RWPE2 (cell line): ENCODE measurements around the gene PITPNM3.
"Not testable (repeated sequence)": the region's sequence is repeated elsewhere in the genome, so short reads cannot be mapped to it uniquely, and the experiment has no call there.

Experiments
- ATAC-seq: fragments of 200-7000 bp; cut with Tn5 transposase; 3 replicates; pipeline ENCODE4 v1.9.1; 2021; ENCODE audit warnings: low read depth
- DNase-seq: peaks from one replicate; pipeline ENCODE4 v3.0.0-alpha.2; 2020; ENCODE audit warnings: low spot score
- H3K27ac ChIP-seq: fragments of 450-650 bp; 2 replicates; pipeline ENCODE4 v1.5.1; 2017; ENCODE audit warnings: mild to moderate bottlenecking; ENCODE audit not compliant: poor library complexity, severe bottlenecking
- H3K27me3 ChIP-seq: fragments of 250-450 bp; sonication (Bioruptor Pico); 2 replicates; pipeline ENCODE4 v1.5.1; 2021; ENCODE audit warnings: mild to moderate bottlenecking, moderate library complexity; ENCODE audit not compliant: insufficient read depth, poor library complexity, severe bottlenecking
- H3K36me3 ChIP-seq: fragments of 250-450 bp; sonication (Bioruptor Pico); 2 replicates; pipeline ENCODE4 v1.5.1; 2020; ENCODE audit warnings: low read depth, mild to moderate bottlenecking, moderate library complexity
- H3K4me1 ChIP-seq: fragments of 250-450 bp; sonication (Bioruptor Pico); 2 replicates; pipeline ENCODE4 v1.5.1; 2021; ENCODE audit warnings: mild to moderate bottlenecking, moderate library complexity; ENCODE audit not compliant: insufficient read depth, poor library complexity, severe bottlenecking
- H3K4me3 ChIP-seq: fragments of 250-450 bp; sonication (Bioruptor Pico); 2 replicates; pipeline ENCODE4 v1.5.1; 2021; ENCODE audit warnings: mild to moderate bottlenecking, moderate library complexity; ENCODE audit not compliant: severe bottlenecking
- H3K9me3 ChIP-seq: fragments of 250-450 bp; sonication (Bioruptor Pico); 2 replicates; pipeline ENCODE4 v1.5.1; 2021; ENCODE audit warnings: mild to moderate bottlenecking, moderate library complexity; ENCODE audit not compliant: severe bottlenecking
- TF ChIP-seq, protein P1 (sequence below): fragments of 450-650 bp; IDR thresholded peaks from one replicate; pipeline ENCODE4 v1.5.1; 2017; ENCODE audit warnings: mild to moderate bottlenecking, moderate library complexity; ENCODE audit not compliant: poor library complexity, severe bottlenecking

PITPNM3 gene

DNA sequence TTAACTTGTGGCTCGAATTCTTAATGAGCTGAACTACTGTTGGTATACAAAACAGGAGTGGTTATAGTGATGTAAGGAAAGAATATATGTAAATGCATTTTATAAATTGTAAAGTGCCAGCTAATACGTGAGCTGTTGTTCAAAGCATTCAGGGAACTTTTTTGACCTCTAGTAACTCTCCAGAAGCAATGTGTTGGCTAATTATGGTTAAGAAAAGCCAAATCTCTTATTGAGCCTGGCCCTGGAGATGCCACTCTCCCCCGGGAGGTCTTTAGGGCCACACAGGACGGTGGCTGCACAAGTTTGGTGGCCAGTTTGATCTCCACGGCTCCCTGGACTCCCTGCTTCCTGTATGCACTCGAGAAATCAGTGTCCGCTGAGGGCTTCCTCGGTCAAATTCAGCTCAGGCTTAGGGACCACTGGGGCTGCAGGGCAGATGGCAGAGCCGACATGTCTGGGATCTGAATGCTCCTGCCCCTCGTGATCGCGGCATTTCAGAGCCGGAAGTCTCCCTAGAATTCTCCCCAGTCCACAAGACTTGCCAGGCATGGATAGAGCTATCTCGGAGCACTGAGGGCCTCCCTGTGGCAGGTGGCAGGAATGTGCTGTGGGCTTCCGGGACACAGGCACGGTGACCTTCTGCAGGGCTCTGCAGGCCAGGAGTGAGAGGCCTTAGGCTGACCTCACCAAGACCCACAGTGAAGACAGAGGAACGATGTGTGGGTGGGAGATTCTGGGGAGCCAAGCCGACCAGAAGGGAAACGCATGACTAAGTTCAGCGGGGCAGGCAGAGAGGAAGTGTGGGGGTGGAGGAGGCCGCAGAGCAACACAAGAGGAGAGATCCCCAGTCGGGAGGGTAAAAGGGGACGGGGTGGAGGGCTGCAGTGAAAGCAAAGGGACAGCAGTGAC lies 18.6 kb upstream of the PITPNM3 start:
- DNase-seq: no peak
- peaks cover 21% of the 10 kb centered on the region for H3K36me3 ChIP-seq
- peak overlapping the region; percentile 1 for H3K27ac ChIP-seq
- ATAC-seq: peak; percentile 37; the same call in 2 of the 3 replicates
- H3K4me3 ChIP-seq: no peak overlapping the region
- TF ChIP-seq, protein P1, sequence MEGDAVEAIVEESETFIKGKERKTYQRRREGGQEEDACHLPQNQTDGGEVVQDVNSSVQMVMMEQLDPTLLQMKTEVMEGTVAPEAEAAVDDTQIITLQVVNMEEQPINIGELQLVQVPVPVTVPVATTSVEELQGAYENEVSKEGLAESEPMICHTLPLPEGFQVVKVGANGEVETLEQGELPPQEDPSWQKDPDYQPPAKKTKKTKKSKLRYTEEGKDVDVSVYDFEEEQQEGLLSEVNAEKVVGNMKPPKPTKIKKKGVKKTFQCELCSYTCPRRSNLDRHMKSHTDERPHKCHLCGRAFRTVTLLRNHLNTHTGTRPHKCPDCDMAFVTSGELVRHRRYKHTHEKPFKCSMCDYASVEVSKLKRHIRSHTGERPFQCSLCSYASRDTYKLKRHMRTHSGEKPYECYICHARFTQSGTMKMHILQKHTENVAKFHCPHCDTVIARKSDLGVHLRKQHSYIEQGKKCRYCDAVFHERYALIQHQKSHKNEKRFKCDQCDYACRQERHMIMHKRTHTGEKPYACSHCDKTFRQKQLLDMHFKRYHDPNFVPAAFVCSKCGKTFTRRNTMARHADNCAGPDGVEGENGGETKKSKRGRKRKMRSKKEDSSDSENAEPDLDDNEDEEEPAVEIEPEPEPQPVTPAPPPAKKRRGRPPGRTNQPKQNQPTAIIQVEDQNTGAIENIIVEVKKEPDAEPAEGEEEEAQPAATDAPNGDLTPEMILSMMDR: no peak
- no peaks in the 10 kb centered on the region for H3K27me3 ChIP-seq
- H3K4me1 ChIP-seq: peaks cover 24% of the 10 kb centered on the region
- no peaks in the 10 kb centered on the region for H3K9me3 ChIP-seq

- Histone ChIP-seq H3K4me3 (no peak overlapping the region), H3K27me3 (no peaks in the 10 kb centered on the region), H3K36me3 (peaks cover 21% of the 10 kb centered on the region), H3K4me1 (peaks cover 24% of the 10 kb centered on the region), H3K27ac (no peak overlapping the region), H3K9me3 (no peaks in the 10 kb centered on the region)
- TF ChIP-seq, protein P1: no peak
- no peak for ATAC-seq
- no peak for DNase-seq
Observed at GRCh38 chr17:6573982-6574686, 17.8 kb upstream of the PITPNM3 start.

- not testable (repeated sequence) for ATAC-seq, H3K27ac ChIP-seq, H3K27me3 ChIP-seq, H3K4me3 ChIP-seq, DNase-seq, H3K9me3 ChIP-seq
- H3K4me1 ChIP-seq: peaks cover 22% of the 10 kb centered on the region
- peaks cover 14% of the 10 kb centered on the region for H3K36me3 ChIP-seq
Observed at GRCh38 chr17:6573495-6573894, 17.1 kb upstream of the PITPNM3 start.

DNA sequence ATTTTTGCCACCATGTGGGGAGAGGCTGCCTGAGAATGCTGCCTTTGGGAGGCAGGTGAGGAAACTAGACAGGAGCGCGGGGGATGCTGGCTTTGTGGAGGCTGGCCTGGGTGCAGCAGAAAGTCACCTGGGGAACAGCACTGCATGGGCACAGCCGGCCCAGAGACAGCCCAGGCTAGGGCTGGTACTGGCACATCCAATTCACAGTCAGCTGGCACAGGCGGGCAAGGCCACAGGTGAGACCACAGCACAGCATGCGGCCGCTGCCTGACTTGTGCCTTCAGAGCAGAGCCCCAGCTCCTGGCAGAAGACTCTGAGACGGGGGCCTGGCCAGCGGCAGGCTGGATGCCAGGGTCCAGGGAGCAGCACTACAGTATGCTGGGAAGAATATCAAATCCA lies 16.6 kb upstream of the PITPNM3 start:
- Histone ChIP-seq H3K9me3 (no peaks in the 10 kb centered on the region), H3K27ac (no peak overlapping the region), H3K27me3 (no peaks in the 10 kb centered on the region), H3K4me1 (peaks cover 21% of the 10 kb centered on the region), H3K36me3 (peaks cover 9% of the 10 kb centered on the region; the same call in 1 of the 2 replicates), H3K4me3 (no peak overlapping the region)
- DNase-seq (no peak), ATAC-seq (no peak)
- TF ChIP-seq, protein P1: no peak

- Histone ChIP-seq H3K27me3 (no peaks in the 10 kb centered on the region), H3K9me3 (no peaks in the 10 kb centered on the region), H3K27ac (no peak overlapping the region), H3K36me3 (no peaks in the 10 kb centered on the region), H3K4me3 (no peak overlapping the region), H3K4me1 (peaks cover 26% of the 10 kb centered on the region)
- TF ChIP-seq, protein P1: no peak
- ATAC-seq (no peak), DNase-seq (no peak)
Observed at GRCh38 chr17:6571452-6571781, 15.1 kb upstream of the PITPNM3 start.
